ENCODE data around the gene NAXE. TPM values are rescaled to one million over a fixed set of nuclear protein-coding genes. Genes with fewer than 3 reads are reported as not detected.

The NAXE gene
- polyA plus RNA-seq, 1 experiment, result 63.3 TPM

- no peak for DNase-seq (ENCODE audit: low read depth)
- no peak for TF ChIP-seq CTCF (IDR thresholded peaks at IDR 0.05; ENCODE audit: insufficient read depth, low read depth, low read length)
- POLR2A ChIA-PET, result no interaction called here
- CTCF ChIA-PET, result interaction anchor here (0.6 to 10.9 kb wide), 11 partner anchors 10 to 228 kb away, joined by 3 to 103 read pairs (median 3); no protein-coding TSS in a partner anchor
- peaks cover 14% of the 10 kb centered on the region for H3K27me3 ChIP-seq (ENCODE audit: control insufficient read depth, insufficient read depth, low read length)
- H3K36me3 ChIP-seq (ENCODE audit: control insufficient read depth, insufficient read depth, low read length), result no peaks in the 10 kb centered on the region
- H3K4me3 ChIP-seq (ENCODE audit: low read depth, low read length), result no peak overlapping the region
These were observed 21.1 kb downstream of the NAXE start for GRCh38 chr1:156612666-156613065.

- TF ChIP-seq CTCF (IDR thresholded peaks at IDR 0.05; ENCODE audit: insufficient read depth, low read depth, low read length), result no peak
- CTCF ChIA-PET, result interaction anchor here (0.9 to 10.9 kb wide), 4 partner anchors 9 to 231 kb away, joined by 3 to 103 read pairs (median 13); no protein-coding TSS in a partner anchor
These were observed 24.4 kb downstream of the NAXE start for GRCh38 chr1:156615946-156616345.

GRCh38 chr1:156616463-156616862 is 24.9 kb downstream of the NAXE start:
- ChIA-PET CTCF (interaction anchor here (0.9 to 10.9 kb wide), 5 partner anchors 11 to 232 kb away, joined by 3 to 103 read pairs (median 7); no protein-coding TSS in a partner anchor), POLR2A (no interaction called here)
- no peak for TF ChIP-seq CTCF (IDR thresholded peaks at IDR 0.05; ENCODE audit: insufficient read depth, low read depth, low read length)
- Histone ChIP-seq H3K36me3 (ENCODE audit: control insufficient read depth, insufficient read depth, low read length) (no peaks in the 10 kb centered on the region), H3K4me3 (ENCODE audit: low read depth, low read length) (no peak overlapping the region), H3K27me3 (ENCODE audit: control insufficient read depth, insufficient read depth, low read length) (peaks cover 31% of the 10 kb centered on the region)
- DNase-seq (ENCODE audit: low read depth), result no peak

More at GRCh38 chr1:156615946-156616345, 24.4 kb downstream of the NAXE start:
- no peak for DNase-seq (ENCODE audit: low read depth)
- POLR2A ChIA-PET, result no interaction called here
- Histone ChIP-seq H3K36me3 (ENCODE audit: control insufficient read depth, insufficient read depth, low read length) (no peaks in the 10 kb centered on the region), H3K4me3 (ENCODE audit: low read depth, low read length) (no peak overlapping the region), H3K27me3 (ENCODE audit: control insufficient read depth, insufficient read depth, low read length) (peaks cover 26% of the 10 kb centered on the region)

GRCh38 chr1:156618853-156619581 is 27.4 kb downstream of the NAXE start, which contains the start of gene HAPLN2:
TSS of gene HAPLN2 (plus strand) at chr1:156619415. CDS start at chr1:156623491, 4,076 bp downstream.
- Histone ChIP-seq H3K36me3 (ENCODE audit: control insufficient read depth, insufficient read depth, low read length) (no peaks in the 10 kb centered on the region), H3K4me3 (ENCODE audit: low read depth, low read length) (no peak within 1 kb of the TSS), H3K27me3 (ENCODE audit: control insufficient read depth, insufficient read depth, low read length) (peaks cover 37% of the 10 kb centered on the region)
- CTCF ChIA-PET, result interaction anchor here (0.5 to 15.6 kb wide), 9 partner anchors 8 to 713 kb away, joined by 3 to 257 read pairs (median 3); partner anchors contain the start of gene NES
- no peak for DNase-seq (ENCODE audit: low read depth)
- peak; percentile 54 for TF ChIP-seq CTCF (IDR thresholded peaks at IDR 0.05; ENCODE audit: insufficient read depth, low read depth, low read length)
- POLR2A ChIA-PET, result no interaction called here

- H3K27me3 ChIP-seq (ENCODE audit: control insufficient read depth, insufficient read depth, low read length), result peaks cover 39% of the 10 kb centered on the region
- CTCF ChIA-PET, result interaction anchor here (0.5 to 15.6 kb wide), 9 partner anchors 8 to 233 kb away, joined by 3 to 257 read pairs (median 3); partner anchors contain the start of gene NES
- POLR2A ChIA-PET, result no interaction called here
These were observed 28.0 kb downstream of the NAXE start for GRCh38 chr1:156619582-156619955.

More at GRCh38 chr1:156619582-156619955, 28.0 kb downstream of the NAXE start:
- H3K4me3 ChIP-seq (ENCODE audit: low read depth, low read length), result no peak overlapping the region
- no peaks in the 10 kb centered on the region for H3K36me3 ChIP-seq (ENCODE audit: control insufficient read depth, insufficient read depth, low read length)
- TF ChIP-seq CTCF (IDR thresholded peaks at IDR 0.05; ENCODE audit: insufficient read depth, low read depth, low read length), result no peak
- no peak for DNase-seq (ENCODE audit: low read depth)
